Left lung (tissue), 10 donors: ENCODE results near the gene ANGPT4. TPM values are rescaled to one million over a fixed set of nuclear protein-coding genes. Genes with fewer than 3 reads are reported as not detected.
A peak's percentile ranks its signal among the peaks of the same experiment; 100 is the strongest.

Source experiments
- ATAC-seq: fragments of 200-7000 bp; cut with Tn5 transposase; one replicate; pipeline ENCODE4 v1.9.1; 2020; ENCODE audit warnings: moderate library complexity
- DNase-seq, 4 donors: peaks; one replicate each; pipeline ENCODE4 v3.0.0-alpha.2; 2013 to 2020
- H3K27ac ChIP-seq, 2 donors: fragments of 200-600 bp; sonication (generic) in 1 of 2; one replicate each; pipeline versions ENCODE4 v1.5.0 to v1.8.0; 2020 to 2021
- H3K27me3 ChIP-seq, 2 donors: fragments of 200-600 bp; sonication (generic) in 1 of 2; one replicate each; pipeline versions ENCODE4 v1.5.0 to v1.8.0; 2020 to 2021
- H3K36me3 ChIP-seq, 2 donors: fragments of 200-600 bp; sonication (generic) in 1 of 2; one replicate each; pipeline versions ENCODE4 v1.5.0 to v1.8.0; 2020 to 2021
- H3K4me1 ChIP-seq, 2 donors: fragments of 200-600 bp; one replicate each; pipeline ENCODE4 v1.8.0; 2021
- H3K4me3 ChIP-seq, 2 donors: fragments of 200-600 bp; sonication (generic) in 1 of 2; one replicate each; pipeline versions ENCODE4 v1.5.0 to v1.8.0; 2020 to 2021; ENCODE audit warnings: mild to moderate bottlenecking in 1 of 2
- H3K9me3 ChIP-seq, 2 donors: fragments of 200-600 bp; sonication (generic) in 1 of 2; one replicate each; pipeline versions ENCODE4 v1.5.0 to v1.8.0; 2020 to 2021
- CTCF ChIP-seq, 2 donors: fragments of 200-600 bp; sonication (generic) in 1 of 2; IDR thresholded peaks; one replicate each; pipeline versions ENCODE4 v1.5.0 to v1.8.0; 2021; ENCODE audit warnings: antibody characterized with exemption in 2 of 2
- intact Hi-C, 2 donors: fragments of 100-400 bp; cut with DNase I; formaldehyde crosslinking; loops; one replicate each; pipeline versions ENCODE4 v1.11.2 to v1.14.2; 2022
- polyA plus RNA-seq, 6 donors: library from polyadenylated mRNA; unstranded; fragments of 120-200 nt; gene quantifications; one replicate each; pipeline ENCODE4 v1.2.1, GENCODE V29; 2013; ENCODE audit not compliant: insufficient read length in 6 of 6
- total RNA-seq, 2 donors: library from RNA; stranded (reverse); fragmentation: NEBNext Ultra II Directional; extraction: Animal tissue kit (Norgen Biotek cat#: 25700); gene quantifications; one replicate each; pipeline ENCODE4 v1.2.1, GENCODE V29; 2021
- donor health status: DM: no; HTN: yes; CAD: no.
- donor health status: DM: no; HTN: no; CAD: no.

The ANGPT4 gene
- total and polyA plus RNA-seq, 8 donors: 0.06 to 0.20 (median 0.10) TPM

- peaks cover 0 to 26% of the 10 kb centered on the region in 2 donors for H3K27me3 ChIP-seq
- intact Hi-C loops: no loop called here
- peaks cover 12 to 69% of the 10 kb centered on the region in 2 donors for H3K4me1 ChIP-seq
- no peak overlapping the region for H3K4me3 ChIP-seq
- no peaks in the 10 kb centered on the region for H3K9me3 ChIP-seq
- no peak for DNase-seq
- no peak for ATAC-seq
- no peak overlapping the region for H3K27ac ChIP-seq
- peaks cover 0 to 8% of the 10 kb centered on the region in 2 donors for H3K36me3 ChIP-seq
- no peak for TF ChIP-seq CTCF (IDR thresholded peaks at IDR 0.05)
These were observed 72.2 kb downstream of the ANGPT4 start for GRCh38 chr20:843912-844311.

GRCh38 chr20:842547-842940 lies 73.6 kb downstream of the ANGPT4 start:
- peaks cover 0 to 26% of the 10 kb centered on the region in 2 donors for H3K27me3 ChIP-seq
- peaks cover 12 to 74% of the 10 kb centered on the region in 2 donors for H3K4me1 ChIP-seq
- intact Hi-C loops: no loop called here
- peak overlapping the region in 1 of 2 donors; percentile 41 for H3K27ac ChIP-seq
- TF ChIP-seq CTCF (IDR thresholded peaks at IDR 0.05): no peak
- no peaks in the 10 kb centered on the region for H3K9me3 ChIP-seq
- H3K36me3 ChIP-seq: peaks cover 0 to 8% of the 10 kb centered on the region in 2 donors
- DNase-seq (no peak), ATAC-seq (no peak)
- H3K4me3 ChIP-seq: peak overlapping the region in 1 of 2 donors; percentile 50

GRCh38 chr20:841568-842546 lies 74.3 kb downstream of the ANGPT4 start:
- peak overlapping the region; percentile 41 to 70 for H3K27ac ChIP-seq
- H3K4me3 ChIP-seq: peak overlapping the region; percentile 27 to 50
- intact Hi-C loops: no loop called here
- DNase-seq (peak in 3 of 4 donors; percentile 66 to 87 (median 77)), ATAC-seq (peak; percentile 72)
- no peak for TF ChIP-seq CTCF (IDR thresholded peaks at IDR 0.05)
- H3K9me3 ChIP-seq: no peaks in the 10 kb centered on the region
- H3K27me3 ChIP-seq: peaks cover 0 to 26% of the 10 kb centered on the region in 2 donors
- peaks cover 0 to 8% of the 10 kb centered on the region in 2 donors for H3K36me3 ChIP-seq
- H3K4me1 ChIP-seq: peaks cover 12 to 74% of the 10 kb centered on the region in 2 donors

- Histone ChIP-seq H3K4me3 (peak overlapping the region; percentile 27 to 50), H3K36me3 (peaks cover 0 to 8% of the 10 kb centered on the region in 2 donors), H3K27ac (peak overlapping the region; percentile 41 to 70), H3K27me3 (peaks cover 0 to 26% of the 10 kb centered on the region in 2 donors), H3K9me3 (no peaks in the 10 kb centered on the region), H3K4me1 (peaks cover 16 to 74% of the 10 kb centered on the region in 2 donors)
- ATAC-seq (peak; percentile 51), DNase-seq (peak in 3 of 4 donors; percentile 58 to 93 (median 73))
- no peak for TF ChIP-seq CTCF (IDR thresholded peaks at IDR 0.05)
- intact Hi-C loops: no loop called here
These were observed 75.1 kb downstream of the ANGPT4 start for GRCh38 chr20:840858-841567.

GRCh38 chr20:840503-840857 lies 75.7 kb downstream of the ANGPT4 start:
- DNase-seq: no peak
- no peaks in the 10 kb centered on the region for H3K9me3 ChIP-seq
- H3K27ac ChIP-seq: no peak overlapping the region
- peaks cover 0 to 4% of the 10 kb centered on the region in 2 donors for H3K36me3 ChIP-seq
- no peak for TF ChIP-seq CTCF (IDR thresholded peaks at IDR 0.05)
- H3K4me3 ChIP-seq: no peak overlapping the region
- intact Hi-C loops: no loop called here
- peaks cover 21 to 74% of the 10 kb centered on the region in 2 donors for H3K4me1 ChIP-seq
- ATAC-seq: no peak
- H3K27me3 ChIP-seq: peaks cover 0 to 26% of the 10 kb centered on the region in 2 donors
